Subcutaneous adipose tissue (tissue), 4 donors: Measurements from ENCODE around the gene LIPT2. TPM values are rescaled to one million over a fixed set of nuclear protein-coding genes. Genes with fewer than 3 reads are reported as not detected.

Source experiments
- total RNA-seq, 4 donors: library from RNA; depleted of rRNA; stranded (reverse); fragments of >200 nt; gene quantifications; one replicate each; pipeline ENCODE4 v1.1.0, GENCODE V29; 2016
- TF ChIP-seq, protein P1 (sequence below): fragments of 450-650 bp; IDR thresholded peaks from one replicate; pipeline ENCODE4 v1.5.1; 2016; ENCODE audit warnings: low read depth, mild to moderate bottlenecking, control low read depth, antibody characterized with exemption, moderate library complexity

The LIPT2 gene
- total RNA-seq, 4 donors from 2014 or later, result 2.1 to 9.4 (median 3.3) TPM

DNA sequence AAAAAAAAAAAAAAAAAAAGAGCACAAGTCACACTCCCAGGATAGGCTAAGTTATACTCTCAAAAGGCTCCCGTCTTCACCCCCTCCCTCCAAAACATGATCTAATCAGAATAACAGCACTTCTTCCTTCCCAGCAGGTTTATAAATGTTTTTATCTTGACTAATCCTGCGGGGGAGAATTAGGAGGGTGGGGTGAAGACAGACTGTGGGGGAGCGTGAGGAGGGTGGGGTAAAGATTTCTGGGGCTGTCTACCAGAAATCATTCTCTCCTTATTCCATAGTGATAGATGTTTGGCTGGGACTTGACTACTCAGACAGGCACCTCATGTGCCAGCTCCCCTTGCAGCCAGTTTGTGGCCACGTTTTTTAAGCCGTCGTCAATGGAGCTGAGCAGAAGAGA is 43.2 kb downstream of the LIPT2 start:
- TF ChIP-seq, protein P1, sequence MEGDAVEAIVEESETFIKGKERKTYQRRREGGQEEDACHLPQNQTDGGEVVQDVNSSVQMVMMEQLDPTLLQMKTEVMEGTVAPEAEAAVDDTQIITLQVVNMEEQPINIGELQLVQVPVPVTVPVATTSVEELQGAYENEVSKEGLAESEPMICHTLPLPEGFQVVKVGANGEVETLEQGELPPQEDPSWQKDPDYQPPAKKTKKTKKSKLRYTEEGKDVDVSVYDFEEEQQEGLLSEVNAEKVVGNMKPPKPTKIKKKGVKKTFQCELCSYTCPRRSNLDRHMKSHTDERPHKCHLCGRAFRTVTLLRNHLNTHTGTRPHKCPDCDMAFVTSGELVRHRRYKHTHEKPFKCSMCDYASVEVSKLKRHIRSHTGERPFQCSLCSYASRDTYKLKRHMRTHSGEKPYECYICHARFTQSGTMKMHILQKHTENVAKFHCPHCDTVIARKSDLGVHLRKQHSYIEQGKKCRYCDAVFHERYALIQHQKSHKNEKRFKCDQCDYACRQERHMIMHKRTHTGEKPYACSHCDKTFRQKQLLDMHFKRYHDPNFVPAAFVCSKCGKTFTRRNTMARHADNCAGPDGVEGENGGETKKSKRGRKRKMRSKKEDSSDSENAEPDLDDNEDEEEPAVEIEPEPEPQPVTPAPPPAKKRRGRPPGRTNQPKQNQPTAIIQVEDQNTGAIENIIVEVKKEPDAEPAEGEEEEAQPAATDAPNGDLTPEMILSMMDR, result no peak

- TF ChIP-seq, protein P1, result no peak
Observed at GRCh38 chr11:74449369-74449931, 44.1 kb downstream of the LIPT2 start.

DNA sequence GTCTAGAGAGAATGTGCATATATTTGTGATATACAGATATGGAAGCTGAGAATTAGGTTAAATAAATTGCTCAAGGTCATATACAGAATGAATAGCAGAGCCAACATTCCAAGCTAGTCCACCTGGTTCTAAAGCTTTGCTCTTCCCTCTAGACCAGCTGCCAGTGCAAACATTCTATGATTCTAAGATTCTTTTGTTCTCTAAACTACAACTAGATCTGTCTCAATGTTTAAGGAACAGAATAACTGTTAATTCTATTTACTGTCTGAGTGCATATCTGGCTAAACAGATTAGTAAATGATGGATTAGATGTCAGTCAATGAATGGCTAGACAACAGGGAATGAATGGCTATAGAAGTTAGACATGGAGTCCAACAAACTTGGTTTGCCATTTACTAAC is 45.8 kb downstream of the LIPT2 start:
- TF ChIP-seq, protein P1, result no peak

GRCh38 chr11:74446532-74446938 is 47.0 kb downstream of the LIPT2 start:
- TF ChIP-seq, protein P1, result no peak

DNA sequence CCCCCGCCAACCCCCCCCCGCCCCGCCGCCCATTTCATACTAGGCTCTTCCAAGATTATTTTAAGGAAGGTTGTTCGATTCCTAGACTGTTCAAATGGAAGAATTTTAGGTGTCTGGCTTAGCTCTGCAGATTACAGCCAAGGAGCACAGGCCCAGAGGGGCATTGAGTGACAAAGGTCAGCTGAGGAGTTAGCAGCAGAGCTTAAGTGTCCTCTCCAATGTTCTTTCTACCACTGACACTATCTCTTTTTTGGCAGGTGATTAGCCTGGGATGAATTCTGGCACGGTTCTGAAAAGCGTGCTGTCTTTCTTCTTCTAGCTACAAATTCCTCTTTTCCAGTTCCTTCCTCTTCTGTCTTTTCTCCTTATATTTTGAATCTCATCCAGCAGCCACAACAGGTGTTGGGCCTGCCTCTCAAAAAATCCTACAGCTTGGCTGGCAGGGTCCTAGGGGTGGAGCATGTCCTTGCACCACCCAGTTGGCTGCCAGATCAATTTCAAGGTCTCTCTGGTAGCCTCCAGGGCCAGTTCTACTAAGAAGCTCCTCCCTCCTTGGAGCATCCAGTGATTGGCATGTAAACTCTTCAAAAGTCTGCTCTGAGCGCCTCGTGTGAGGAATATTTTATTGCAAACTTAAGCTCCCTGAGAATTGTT is 49.2 kb downstream of the LIPT2 start:
- TF ChIP-seq, protein P1, result no peak

DNA sequence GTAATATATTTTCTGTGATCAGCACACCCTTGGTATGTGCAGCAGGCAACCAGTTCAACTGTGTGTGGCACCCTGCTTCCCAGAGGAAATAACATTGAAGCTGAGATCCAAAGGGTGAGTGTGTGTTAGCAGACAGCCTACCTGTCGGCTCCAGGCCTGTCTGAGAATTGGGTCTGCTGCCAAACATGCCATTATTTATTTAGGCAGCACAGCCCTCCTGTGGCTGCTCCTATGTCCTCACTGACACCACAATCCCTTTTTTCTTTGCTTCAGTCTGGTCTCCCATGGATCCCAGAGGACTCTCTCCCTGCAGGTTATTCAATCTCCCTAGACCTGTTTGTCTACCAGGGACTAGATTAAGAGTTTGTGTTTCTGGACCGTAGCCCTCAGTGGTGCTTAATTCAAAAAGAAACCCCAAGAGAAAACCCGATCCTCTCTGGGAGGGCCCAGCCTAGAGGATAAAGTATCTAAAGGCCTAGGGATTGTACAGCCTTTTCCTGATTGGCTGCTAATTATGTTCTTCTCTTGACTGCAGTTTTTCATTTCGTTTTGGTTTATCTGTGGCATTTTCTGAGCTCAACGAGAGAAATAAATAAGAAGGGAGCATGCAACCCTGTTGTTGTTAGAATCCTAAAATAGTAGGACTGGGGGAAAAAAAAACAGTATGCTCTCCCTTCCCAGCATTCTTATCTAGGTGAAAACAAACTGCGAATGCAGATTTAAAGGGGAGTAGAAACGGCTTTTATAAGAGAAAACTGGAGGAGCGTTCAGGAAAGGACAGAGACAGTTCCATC is 50.3 kb downstream of the LIPT2 start:
- TF ChIP-seq, protein P1, result no peak

- TF ChIP-seq, protein P1, result no peak
Observed at GRCh38 chr11:74442636-74443035, 50.9 kb downstream of the LIPT2 start.
